Spleen (tissue), 11 donors: ENCODE measurements around the gene FNDC1. TPM values are rescaled to one million over a fixed set of nuclear protein-coding genes. Genes with fewer than 3 reads are reported as not detected.

Experiments used
- DNase-seq: peaks from one replicate; pipeline ENCODE4 v3.0.0-alpha.2; 2020
- H3K27ac ChIP-seq, 8 donors: fragments of 200-600 bp; sonication (generic) in 7 of 8; 1 replicate in 4 of 8; 2 replicates in 4 of 8; pipeline versions ENCODE4 v1.5.0 to v1.8.0; 2016 to 2021; ENCODE audit warnings: inconsistent platforms in 4 of 8, mild to moderate bottlenecking in 4 of 8, moderate library complexity in 1 of 8
- H3K27me3 ChIP-seq, 7 donors: fragments of 200-600 bp; sonication (generic) in 6 of 7; replicated peaks in 1 of 7; 1 replicate in 4 of 7; 2 replicates in 3 of 7; pipeline versions ENCODE4 v1.5.0 to v1.8.0; 2016 to 2021; ENCODE audit warnings: inconsistent platforms in 3 of 7, mild to moderate bottlenecking in 1 of 7
- H3K36me3 ChIP-seq, 6 donors: fragments of 200-600 bp; sonication (generic) in 5 of 6; 1 replicate in 4 of 6; 2 replicates in 2 of 6; pipeline versions ENCODE4 v1.5.0 to v1.8.0; 2016 to 2021; ENCODE audit warnings: inconsistent platforms in 2 of 6
- H3K4me1 ChIP-seq, 6 donors: fragments of 200-600 bp; sonication (generic) in 5 of 6; 1 replicate in 3 of 6; 2 replicates in 3 of 6; pipeline versions ENCODE4 v1.5.0 to v1.8.0; 2016 to 2021; ENCODE audit warnings: inconsistent platforms in 3 of 6
- H3K4me3 ChIP-seq, 8 donors: fragments of 200-600 bp; sonication (generic) in 7 of 8; 1 replicate in 4 of 8; 2 replicates in 4 of 8; pipeline versions ENCODE4 v1.5.0 to v1.8.0; 2016 to 2021; ENCODE audit warnings: inconsistent platforms in 4 of 8, mild to moderate bottlenecking in 4 of 8, moderate library complexity in 2 of 8
- H3K9me3 ChIP-seq, 8 donors: fragments of 200-600 bp; sonication (generic) in 7 of 8; 1 replicate in 4 of 8; 2 replicates in 4 of 8; pipeline versions ENCODE4 v1.5.0 to v1.8.0; 2016 to 2021; ENCODE audit warnings: inconsistent platforms in 4 of 8
- CTCF ChIP-seq, 11 experiments: fragments of 200-600 bp in 7 of 11; fragments of 450-650 bp in 4 of 11; sonication (generic) in 4 of 11; IDR thresholded peaks in 8 of 11; conservative IDR thresholded peaks in 3 of 11; 1 replicate in 7 of 11; 2 replicates in 4 of 11; pipeline versions ENCODE4 v1.4.0 to v1.8.0; 2016 to 2021; ENCODE audit warnings: antibody characterized with exemption in 11 of 11, inconsistent platforms in 4 of 11, mild to moderate bottlenecking in 1 of 11
- POLR2A ChIP-seq, 3 donors: fragments of 450-650 bp; IDR thresholded peaks; one replicate each; pipeline ENCODE4 v1.5.1; 2017; ENCODE audit warnings: antibody characterized with exemption in 3 of 3, mild to moderate bottlenecking in 1 of 3
- POLR2AphosphoS5 ChIP-seq, 3 donors: sonication (generic); formaldehyde crosslinking; IDR thresholded peaks; one replicate each; pipeline ENCODE4 v1.5.1; 2017; ENCODE audit warnings: antibody characterized with exemption in 3 of 3
- WGBS, 5 donors: extraction: QIAGEN DNeasy Blood & Tissue Kit in 3 of 5; methylation state at CpG; one replicate each; pipeline versions ENCODE4 v1.1.5 to v1.1.7; 2013 to 2018; 5-methylcytosine and 5-hydroxymethylcytosine counted together
- intact Hi-C: fragments of 100-400 bp; cut with DNase I; formaldehyde crosslinking; loops from one replicate; pipeline ENCODE4 v1.15.0; 2023; ENCODE audit warnings: low total_unique reads
- polyA plus RNA-seq, 3 donors: library from polyadenylated mRNA; stranded (reverse); fragments of 200-250 nt; gene quantifications; one replicate each; pipeline ENCODE4 v1.2.1, GENCODE V29; 2013
- total RNA-seq, 7 donors: library from RNA; depleted of rRNA in 3 of 7; stranded (reverse); fragments of >200 nt in 3 of 7; fragmentation: NEBNext Ultra II Directional in 4 of 7; extraction: Animal tissue kit (Norgen Biotek cat#: 25700) in 4 of 7; gene quantifications; one replicate each; pipeline versions ENCODE4 v1.1.0 to v1.2.1, GENCODE V29; 2016 to 2021
- donor health status: healthy with polysubstance abuse.
- donor health status: DM: no; HTN: no; CAD: no; lungs with moderate emphysema.
- donor health status: DM: no; HTN: no; CAD: no.
- donor health status: Bipolar disorder and iron deficiency.
- donor health status: healthy.
- donor health status: DM: no; HTN: no; CAD: no.
- donor health status: DM: yes; HTN: yes; CAD: no.

Gene FNDC1
- total and polyA plus RNA-seq, 10 donors = 0.03 to 1.2 (median 0.29) TPM

- peaks cover 0 to 7% (median 2%) of the 10 kb centered on the region in 6 donors for H3K4me1 ChIP-seq
- DNase-seq = no peak
- TF ChIP-seq CTCF (IDR thresholded peaks at IDR 0.05 in 8 of 11, conservative IDR thresholded peaks at IDR 0.05 in 3 of 11) = no peak
- TF ChIP-seq POLR2AphosphoS5 (IDR thresholded peaks at IDR 0.05) = no peak
- no peak for TF ChIP-seq POLR2A (IDR thresholded peaks at IDR 0.05)
- 74 to 91% (median 86%) methylated on average over 7 of the region's 7 CpGs for WGBS, 5 donors
- peaks cover 0 to 4% (median 0%) of the 10 kb centered on the region in 7 donors for H3K27me3 ChIP-seq
- H3K27ac ChIP-seq = peak overlapping the region in 1 of 8 donors; percentile 21
- no peaks in the 10 kb centered on the region for H3K36me3 ChIP-seq
- intact Hi-C loops = no loop called here
- H3K4me3 ChIP-seq = no peak overlapping the region
- H3K9me3 ChIP-seq = peaks cover 0 to 7% (median 4%) of the 10 kb centered on the region in 8 donors
Measured at GRCh38 chr6:159190460-159190859, 21.3 kb downstream of the FNDC1 start.

DNA sequence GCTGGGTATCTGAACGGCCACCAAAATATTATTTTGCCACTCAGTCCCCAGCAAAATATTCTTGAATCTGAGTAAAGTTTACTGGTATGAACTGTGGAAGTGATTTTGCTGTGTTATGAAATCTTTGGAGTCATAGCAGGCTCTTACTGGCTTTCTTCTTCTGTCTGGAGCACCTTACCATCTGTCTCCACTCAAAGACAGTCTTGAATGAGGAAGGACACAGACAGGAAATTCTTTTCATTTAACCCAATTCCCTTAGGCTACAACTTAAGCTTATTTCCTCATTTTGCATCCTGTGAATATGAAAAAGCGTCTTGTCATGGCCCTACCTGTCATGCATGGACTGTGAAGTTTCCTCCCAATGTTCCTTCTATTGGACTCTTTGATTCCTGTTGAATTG is 24.7 kb downstream of the FNDC1 start:
- 42 to 55% (median 50%) methylated on average over 2 of the region's 2 CpGs for whole genome bisulfite sequencing, 5 donors
- H3K4me3 ChIP-seq = no peak overlapping the region
- no peak for DNase-seq
- peaks cover 0 to 4% (median 0%) of the 10 kb centered on the region in 7 donors for H3K27me3 ChIP-seq
- peaks cover 0 to 7% (median 2%) of the 10 kb centered on the region in 6 donors for H3K4me1 ChIP-seq
- intact Hi-C loops = no loop called here
- no peaks in the 10 kb centered on the region for H3K36me3 ChIP-seq
- H3K27ac ChIP-seq = no peak overlapping the region
- TF ChIP-seq CTCF (IDR thresholded peaks at IDR 0.05 in 8 of 11, conservative IDR thresholded peaks at IDR 0.05 in 3 of 11) (no peak), POLR2AphosphoS5 (IDR thresholded peaks at IDR 0.05) (no peak), POLR2A (IDR thresholded peaks at IDR 0.05) (no peak)
- no peaks in the 10 kb centered on the region for H3K9me3 ChIP-seq

- TF ChIP-seq POLR2A (IDR thresholded peaks at IDR 0.05) = no peak
- TF ChIP-seq CTCF (IDR thresholded peaks at IDR 0.05 in 8 of 11, conservative IDR thresholded peaks at IDR 0.05 in 3 of 11) = no peak
- TF ChIP-seq POLR2AphosphoS5 (IDR thresholded peaks at IDR 0.05) = no peak
- no peak for DNase-seq
- no peaks in the 10 kb centered on the region for H3K36me3 ChIP-seq
- peaks cover 0 to 4% (median 0%) of the 10 kb centered on the region in 7 donors for H3K27me3 ChIP-seq
- H3K9me3 ChIP-seq = no peaks in the 10 kb centered on the region
- no peak overlapping the region for H3K27ac ChIP-seq
- H3K4me1 ChIP-seq = peaks cover 0 to 7% (median 2%) of the 10 kb centered on the region in 6 donors
- 85 to 90% (median 89%) methylated on average over 4 of the region's 4 CpGs for WGBS, 5 donors
- intact Hi-C loops = no loop called here
- H3K4me3 ChIP-seq = no peak overlapping the region
Measured at GRCh38 chr6:159194421-159194820, 25.2 kb downstream of the FNDC1 start.

DNA sequence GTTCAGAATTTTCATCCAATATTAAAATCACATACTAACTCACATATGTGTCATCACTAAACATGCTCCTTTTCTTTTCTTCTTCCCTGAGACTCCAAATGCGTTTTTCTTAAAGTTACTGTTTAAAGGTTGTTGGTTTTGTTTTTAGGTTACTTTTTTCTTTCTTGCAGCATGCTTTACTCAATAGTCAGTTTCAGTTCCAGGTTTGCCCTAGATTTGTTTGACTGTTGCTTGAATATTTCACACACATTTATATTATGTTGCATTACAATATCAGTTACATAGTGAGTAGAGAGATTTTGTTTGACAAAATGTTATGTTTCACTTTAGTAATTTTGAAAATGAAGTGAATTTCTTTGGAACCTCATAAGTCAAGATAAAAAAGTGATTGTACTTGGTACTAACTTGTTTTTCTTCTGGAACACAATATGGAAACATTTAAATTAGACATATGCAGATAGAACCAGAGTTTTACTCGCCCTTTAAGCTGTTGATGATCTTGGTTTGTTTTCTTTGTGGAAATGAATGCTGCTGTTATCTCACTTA is 27.3 kb downstream of the FNDC1 start:
- H3K4me3 ChIP-seq = no peak overlapping the region
- WGBS, 5 donors = 64 to 75% (median 72%) methylated on average over 2 of the region's 2 CpGs
- TF ChIP-seq CTCF (IDR thresholded peaks at IDR 0.05 in 8 of 11, conservative IDR thresholded peaks at IDR 0.05 in 3 of 11) (no peak), POLR2AphosphoS5 (IDR thresholded peaks at IDR 0.05) (no peak), POLR2A (IDR thresholded peaks at IDR 0.05) (no peak)
- intact Hi-C loops = no loop called here
- no peaks in the 10 kb centered on the region for H3K9me3 ChIP-seq
- no peak for DNase-seq
- H3K4me1 ChIP-seq = peaks cover 0 to 7% (median 0%) of the 10 kb centered on the region in 6 donors
- H3K27me3 ChIP-seq = peaks cover 0 to 4% (median 0%) of the 10 kb centered on the region in 7 donors
- no peak overlapping the region for H3K27ac ChIP-seq
- no peaks in the 10 kb centered on the region for H3K36me3 ChIP-seq
